RWPE2 (cell line): ENCODE measurements around the gene UTP11.

Experiments used
- ATAC-seq: fragments of 200-7000 bp; cut with Tn5 transposase; 3 replicates; pipeline ENCODE4 v1.9.1; 2021; ENCODE audit warnings: low read depth
- DNase-seq: peaks from one replicate; pipeline ENCODE4 v3.0.0-alpha.2; 2020; ENCODE audit warnings: low spot score
- H3K27ac ChIP-seq: fragments of 450-650 bp; 2 replicates; pipeline ENCODE4 v1.5.1; 2017; ENCODE audit warnings: mild to moderate bottlenecking; ENCODE audit not compliant: poor library complexity, severe bottlenecking
- H3K27me3 ChIP-seq: fragments of 250-450 bp; sonication (Bioruptor Pico); 2 replicates; pipeline ENCODE4 v1.5.1; 2021; ENCODE audit warnings: mild to moderate bottlenecking, moderate library complexity; ENCODE audit not compliant: insufficient read depth, poor library complexity, severe bottlenecking
- H3K36me3 ChIP-seq: fragments of 250-450 bp; sonication (Bioruptor Pico); 2 replicates; pipeline ENCODE4 v1.5.1; 2020; ENCODE audit warnings: low read depth, mild to moderate bottlenecking, moderate library complexity
- H3K4me1 ChIP-seq: fragments of 250-450 bp; sonication (Bioruptor Pico); 2 replicates; pipeline ENCODE4 v1.5.1; 2021; ENCODE audit warnings: mild to moderate bottlenecking, moderate library complexity; ENCODE audit not compliant: insufficient read depth, poor library complexity, severe bottlenecking
- H3K4me3 ChIP-seq: fragments of 250-450 bp; sonication (Bioruptor Pico); 2 replicates; pipeline ENCODE4 v1.5.1; 2021; ENCODE audit warnings: mild to moderate bottlenecking, moderate library complexity; ENCODE audit not compliant: severe bottlenecking
- H3K9me3 ChIP-seq: fragments of 250-450 bp; sonication (Bioruptor Pico); 2 replicates; pipeline ENCODE4 v1.5.1; 2021; ENCODE audit warnings: mild to moderate bottlenecking, moderate library complexity; ENCODE audit not compliant: severe bottlenecking
- TF ChIP-seq, protein P1 (sequence below): fragments of 450-650 bp; IDR thresholded peaks from one replicate; pipeline ENCODE4 v1.5.1; 2017; ENCODE audit warnings: mild to moderate bottlenecking, moderate library complexity; ENCODE audit not compliant: poor library complexity, severe bottlenecking

UTP11 gene

DNA sequence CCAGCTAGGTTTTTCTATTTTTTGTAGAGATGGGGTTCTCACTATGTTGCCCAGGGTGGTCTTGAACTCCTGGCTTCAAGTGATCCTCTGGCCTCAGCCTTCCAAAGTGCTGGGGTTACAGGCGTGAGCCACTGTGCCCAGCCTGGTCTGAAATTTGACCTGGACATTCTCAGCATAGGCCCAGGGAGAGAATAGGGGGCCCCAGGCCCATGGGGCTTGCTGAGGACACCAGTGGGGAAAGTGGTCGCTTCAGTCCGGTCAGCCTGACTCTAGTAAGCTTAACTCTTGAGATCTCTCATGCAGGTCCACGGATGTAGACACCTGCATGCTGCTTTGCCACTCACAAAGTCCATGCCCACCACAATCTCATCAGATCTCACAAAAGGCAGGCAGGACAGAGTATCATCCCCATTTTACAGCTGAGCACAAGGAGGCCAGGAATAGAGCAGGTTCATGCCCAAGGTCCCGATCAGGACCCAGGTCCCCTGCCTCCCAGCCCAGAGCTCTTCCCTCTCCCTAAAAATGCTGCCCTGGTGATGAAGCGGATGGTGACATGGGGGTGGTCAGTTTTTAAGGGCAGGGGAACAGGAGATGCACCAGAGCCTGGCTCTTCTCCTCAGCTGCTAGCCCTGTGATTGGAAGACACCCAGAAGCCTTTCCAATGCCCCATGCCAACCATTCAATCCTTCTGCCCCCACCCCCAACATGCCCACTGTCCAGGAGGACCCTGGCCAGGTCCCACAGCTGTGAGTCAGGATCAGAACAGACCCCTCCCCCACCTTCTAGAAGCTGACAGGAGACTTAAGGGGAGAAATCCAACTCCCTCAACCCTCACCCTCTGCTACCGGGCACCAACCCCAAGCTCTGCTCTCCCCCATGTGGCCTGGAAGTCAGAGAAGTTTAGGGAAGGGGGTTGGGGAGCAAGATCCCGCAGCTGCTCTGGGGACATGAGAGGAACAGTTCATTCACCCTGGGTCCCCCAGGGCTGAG is 9.0 kb upstream of the UTP11 start:
- TF ChIP-seq, protein P1, sequence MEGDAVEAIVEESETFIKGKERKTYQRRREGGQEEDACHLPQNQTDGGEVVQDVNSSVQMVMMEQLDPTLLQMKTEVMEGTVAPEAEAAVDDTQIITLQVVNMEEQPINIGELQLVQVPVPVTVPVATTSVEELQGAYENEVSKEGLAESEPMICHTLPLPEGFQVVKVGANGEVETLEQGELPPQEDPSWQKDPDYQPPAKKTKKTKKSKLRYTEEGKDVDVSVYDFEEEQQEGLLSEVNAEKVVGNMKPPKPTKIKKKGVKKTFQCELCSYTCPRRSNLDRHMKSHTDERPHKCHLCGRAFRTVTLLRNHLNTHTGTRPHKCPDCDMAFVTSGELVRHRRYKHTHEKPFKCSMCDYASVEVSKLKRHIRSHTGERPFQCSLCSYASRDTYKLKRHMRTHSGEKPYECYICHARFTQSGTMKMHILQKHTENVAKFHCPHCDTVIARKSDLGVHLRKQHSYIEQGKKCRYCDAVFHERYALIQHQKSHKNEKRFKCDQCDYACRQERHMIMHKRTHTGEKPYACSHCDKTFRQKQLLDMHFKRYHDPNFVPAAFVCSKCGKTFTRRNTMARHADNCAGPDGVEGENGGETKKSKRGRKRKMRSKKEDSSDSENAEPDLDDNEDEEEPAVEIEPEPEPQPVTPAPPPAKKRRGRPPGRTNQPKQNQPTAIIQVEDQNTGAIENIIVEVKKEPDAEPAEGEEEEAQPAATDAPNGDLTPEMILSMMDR: no peak
- peak overlapping the region; percentile 99 for H3K4me3 ChIP-seq
- H3K27me3 ChIP-seq: no peaks in the 10 kb centered on the region
- DNase-seq (no peak), ATAC-seq (no peak)
- H3K9me3 ChIP-seq: no peaks in the 10 kb centered on the region
- peak overlapping the region; percentile 58 for H3K27ac ChIP-seq
- peaks cover 28% of the 10 kb centered on the region for H3K4me1 ChIP-seq
- H3K36me3 ChIP-seq: peaks cover 10% of the 10 kb centered on the region

DNA sequence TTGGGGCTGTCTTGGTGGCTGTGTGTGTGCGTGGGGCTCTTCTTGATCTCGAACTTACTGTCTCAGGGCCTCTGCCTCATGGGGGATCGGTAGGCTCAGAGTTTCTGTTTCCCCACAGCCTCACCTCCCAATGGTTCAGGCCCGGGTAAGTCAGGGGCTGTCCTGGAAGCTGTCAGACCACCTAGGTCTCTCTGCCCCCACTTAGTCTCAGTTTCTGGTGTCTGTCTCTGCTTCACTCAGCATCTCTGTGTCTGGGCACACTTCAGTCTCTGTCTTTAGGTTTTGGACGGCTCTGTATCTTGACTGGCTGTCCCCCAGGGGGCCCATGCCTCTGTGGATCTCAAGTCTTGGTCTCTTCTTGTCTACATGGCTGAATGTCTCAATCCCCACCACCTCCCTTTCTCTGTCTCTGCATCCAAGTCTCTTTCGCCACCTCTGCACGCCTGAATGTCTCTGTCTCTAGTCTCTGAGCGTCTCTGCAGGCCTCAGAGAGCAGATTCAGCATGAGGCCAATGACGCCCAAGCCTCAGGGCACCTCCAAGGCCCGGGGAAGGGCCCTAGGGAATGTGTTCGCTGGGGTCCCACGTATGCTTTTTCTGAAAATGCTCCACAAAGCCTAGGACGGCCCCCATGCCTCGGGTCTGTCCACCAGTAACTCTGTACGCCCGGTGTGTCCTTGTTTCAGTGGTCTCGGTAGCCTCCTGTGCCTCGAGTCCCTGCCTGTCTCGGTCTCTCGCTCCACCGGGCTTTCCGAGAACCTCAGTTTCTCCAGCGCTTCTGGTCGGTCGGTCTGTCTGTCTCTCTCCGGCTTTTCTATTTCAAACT is 8.0 kb upstream of the UTP11 start:
- no peaks in the 10 kb centered on the region for H3K9me3 ChIP-seq
- H3K27ac ChIP-seq: peak overlapping the region; percentile 58
- no peaks in the 10 kb centered on the region for H3K27me3 ChIP-seq
- 0 out of 3 replicates have a peak, but pooled peaks have one; percentile 2 for ATAC-seq
- peaks cover 25% of the 10 kb centered on the region for H3K4me1 ChIP-seq
- 0 out of 2 replicates have a peak, but pooled peaks cover 5% of the 10 kb centered on the region for H3K36me3 ChIP-seq
- DNase-seq: no peak
- TF ChIP-seq, protein P1: no peak
- H3K4me3 ChIP-seq: peak overlapping the region; percentile 99

DNA sequence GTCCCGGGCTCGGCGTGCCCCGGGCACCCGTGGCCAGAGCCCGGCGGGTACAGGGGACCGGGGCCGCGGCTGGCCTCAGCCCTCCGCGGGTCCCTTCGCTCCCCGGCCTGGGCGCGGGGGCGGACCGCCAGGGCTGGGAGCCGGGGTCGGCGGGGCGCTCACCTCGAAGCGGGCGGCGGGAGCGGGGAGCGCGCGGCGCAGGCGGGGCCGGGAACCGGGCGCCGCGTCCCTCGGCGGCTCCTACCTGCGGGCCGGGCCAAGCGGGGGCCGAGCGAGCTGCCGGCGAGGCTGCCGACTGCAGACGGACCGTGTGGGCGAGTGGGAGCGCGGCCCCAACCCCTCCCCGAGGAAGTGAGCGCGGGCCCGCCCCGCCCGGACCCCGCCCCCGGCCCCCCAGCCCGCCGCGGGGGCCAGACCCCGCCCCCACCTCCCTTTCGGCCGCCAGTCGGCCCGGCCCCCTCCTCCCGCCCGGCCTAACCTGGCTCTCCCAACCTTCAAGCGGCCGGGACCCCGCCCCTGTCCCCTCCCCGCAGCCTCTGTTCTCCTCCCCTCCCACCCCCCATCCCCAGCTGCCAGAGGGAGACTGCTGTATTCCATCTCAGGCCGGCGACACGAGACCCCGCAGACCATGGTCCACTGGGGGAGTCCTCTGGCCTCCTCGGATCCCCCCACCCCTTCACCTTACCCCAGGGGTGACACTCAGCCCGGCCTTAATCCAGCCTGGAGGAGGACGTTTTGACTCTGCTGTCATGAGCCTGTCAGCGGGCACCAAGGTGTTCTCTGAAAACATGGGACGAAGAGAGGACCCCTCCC is 7.1 kb upstream of the UTP11 start, which contains the start of gene FHL3:
Gene FHL3 (minus strand): TSS at position 320 of the 813 bp plus-strand sequence. CDS start 6,102 bp downstream, outside the sequence.
- TF ChIP-seq, protein P1: no peak
- Histone ChIP-seq H3K27me3 (no peaks in the 10 kb centered on the region), H3K27ac (peak within 1 kb of the TSS; percentile 58), H3K4me3 (peak within 1 kb of the TSS; percentile 99), H3K9me3 (no peaks in the 10 kb centered on the region), H3K36me3 (0 out of 2 replicates have a peak, but pooled peaks cover 5% of the 10 kb centered on the region), H3K4me1 (peaks cover 16% of the 10 kb centered on the region)
- ATAC-seq (peak; percentile 46), DNase-seq (peak; percentile 57)

DNA sequence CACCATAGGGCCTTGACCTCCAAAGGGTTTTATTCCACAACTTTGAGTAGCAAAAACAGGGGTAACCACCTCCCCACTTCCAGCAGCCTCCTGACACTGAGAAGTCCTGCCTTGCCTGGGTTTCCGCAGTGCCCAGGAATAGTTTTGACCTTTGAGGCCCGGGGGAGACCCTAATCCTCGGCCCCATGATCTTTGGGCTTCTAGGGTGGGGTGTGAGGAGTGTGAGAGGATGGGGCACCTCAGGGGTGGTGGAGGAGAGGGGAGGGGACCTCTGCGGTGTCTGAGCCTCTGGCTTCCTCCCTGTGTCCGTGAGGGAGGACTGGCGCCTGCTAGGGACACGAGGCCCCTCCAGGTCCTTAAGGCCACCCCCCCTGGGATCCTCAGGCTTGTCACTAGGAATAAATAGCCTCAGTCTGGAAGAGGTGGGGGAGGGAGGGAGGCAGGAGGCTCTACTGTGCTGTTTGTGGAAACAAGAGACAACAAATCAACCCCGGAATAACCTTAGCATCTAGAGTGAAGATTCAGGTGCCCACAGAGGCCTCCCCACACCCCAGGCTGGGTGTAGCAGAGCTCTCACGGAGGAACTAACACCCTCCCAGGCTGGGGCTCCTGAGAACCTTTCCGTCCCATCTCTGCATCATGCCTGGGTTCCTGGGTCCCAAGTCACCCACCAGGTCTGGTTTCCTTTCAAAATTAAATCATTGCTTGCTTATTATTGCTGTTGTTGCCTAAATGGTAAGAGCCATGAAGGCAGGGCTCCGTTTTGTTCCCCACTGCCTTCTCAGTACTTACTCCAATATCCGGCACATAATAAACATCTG is 6.3 kb upstream of the UTP11 start:
- Histone ChIP-seq H3K36me3 (0 out of 2 replicates have a peak, but pooled peaks cover 5% of the 10 kb centered on the region), H3K27ac (peak overlapping the region; percentile 58), H3K4me3 (no peak overlapping the region), H3K27me3 (no peaks in the 10 kb centered on the region), H3K4me1 (peaks cover 8% of the 10 kb centered on the region), H3K9me3 (no peaks in the 10 kb centered on the region)
- no peak for ATAC-seq
- TF ChIP-seq, protein P1: no peak
- DNase-seq: peak; percentile 29
